ENCODE measurements around the gene DDI2. TPM values are rescaled to one million over a fixed set of nuclear protein-coding genes. Genes with fewer than 3 reads are reported as not detected.

The DDI2 gene
- total and polyA plus RNA-seq, 4 donors = 9.5 to 72.5 (median 42.0) TPM

DNA sequence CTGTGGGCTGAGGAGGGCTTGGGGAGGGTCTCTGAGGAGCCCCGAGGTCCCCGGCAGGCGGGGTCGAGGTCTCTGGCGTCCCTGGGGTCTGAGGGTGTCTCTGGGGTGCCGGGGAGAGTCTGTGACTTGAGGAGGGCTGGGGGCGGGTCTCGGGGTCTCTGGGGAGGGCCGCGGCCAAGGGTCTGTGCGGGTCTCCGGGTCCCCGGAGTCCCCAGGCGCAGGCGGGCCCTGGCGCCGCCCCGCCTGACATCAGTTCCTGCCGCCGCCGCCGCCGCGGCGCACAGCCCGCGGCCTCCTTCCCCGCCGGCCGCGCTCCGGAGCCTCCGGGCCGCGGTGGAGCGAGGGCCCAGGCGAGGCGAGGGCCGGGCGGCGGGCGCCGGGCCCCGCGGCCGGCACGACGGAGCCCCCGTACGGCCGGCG is 66.8 kb downstream of the DDI2 start, which contains the start of gene PLEKHM2:
Gene PLEKHM2 (plus strand): TSS at position 279 of the 420 bp plus-strand sequence. CDS start 239 bp downstream, outside the sequence.
- under 1% methylated on average over 52 of the region's 52 CpGs for WGBS
- Histone ChIP-seq H3K36me3 (ENCODE audit: control insufficient read depth in 4 of 4, insufficient read depth in 3 of 4, low read depth in 1 of 4, low read length in 3 of 4) (no peaks in the 10 kb centered on the region), H3K9ac (ENCODE audit: low read depth in 1 of 2, low read length in 2 of 2) (peak within 1 kb of the TSS; percentile 80 to 91), H3K4me3 (ENCODE audit: low read depth in 1 of 3, low read length in 3 of 3) (peak within 1 kb of the TSS; percentile 71 to 97 (median 74)), H3K27me3 (ENCODE audit: control insufficient read depth in 4 of 4, insufficient read depth in 4 of 4, low read length in 3 of 4) (no peaks in the 10 kb centered on the region), H3K4me1 (ENCODE audit: control insufficient read depth in 4 of 4, insufficient read depth in 4 of 4, low read length in 3 of 4) (peaks cover 3 to 12% (median 8%) of the 10 kb centered on the region in 4 donors), H3K27ac (ENCODE audit: low read depth in 1 of 2, low read length in 2 of 2) (peak within 1 kb of the TSS; percentile 82 to 83), H3K9me3 (ENCODE audit: control insufficient read depth in 4 of 4, low read length in 3 of 4) (no peaks in the 10 kb centered on the region)
- DNase-seq (ENCODE audit: low spot score) = peak; percentile 48
- no peak for TF ChIP-seq RAD21 (IDR thresholded peaks at IDR 0.05)
- no peak for TF ChIP-seq JUND (IDR thresholded peaks at IDR 0.05)
- no peak for TF ChIP-seq MAX (IDR thresholded peaks at IDR 0.05)
- TF ChIP-seq GABPA (IDR thresholded peaks at IDR 0.05 in 1 of 2, conservative IDR thresholded peaks at IDR 0.05 in 1 of 2) = no peak
- TF ChIP-seq FOXA1 (IDR thresholded peaks at IDR 0.05) = no peak

GRCh38 chr1:15684468-15685291 is 67.4 kb downstream of the DDI2 start:
- H3K9ac ChIP-seq (ENCODE audit: low read depth in 1 of 2, low read length in 2 of 2) = peak overlapping the region in 1 of 2 donors; percentile 80
- TF ChIP-seq HNF4G (IDR thresholded peaks at IDR 0.05) (no peak), RXRA (IDR thresholded peaks at IDR 0.05) (peak in 1 of 2 donors; percentile 14)
- TF ChIP-seq, protein P1, sequence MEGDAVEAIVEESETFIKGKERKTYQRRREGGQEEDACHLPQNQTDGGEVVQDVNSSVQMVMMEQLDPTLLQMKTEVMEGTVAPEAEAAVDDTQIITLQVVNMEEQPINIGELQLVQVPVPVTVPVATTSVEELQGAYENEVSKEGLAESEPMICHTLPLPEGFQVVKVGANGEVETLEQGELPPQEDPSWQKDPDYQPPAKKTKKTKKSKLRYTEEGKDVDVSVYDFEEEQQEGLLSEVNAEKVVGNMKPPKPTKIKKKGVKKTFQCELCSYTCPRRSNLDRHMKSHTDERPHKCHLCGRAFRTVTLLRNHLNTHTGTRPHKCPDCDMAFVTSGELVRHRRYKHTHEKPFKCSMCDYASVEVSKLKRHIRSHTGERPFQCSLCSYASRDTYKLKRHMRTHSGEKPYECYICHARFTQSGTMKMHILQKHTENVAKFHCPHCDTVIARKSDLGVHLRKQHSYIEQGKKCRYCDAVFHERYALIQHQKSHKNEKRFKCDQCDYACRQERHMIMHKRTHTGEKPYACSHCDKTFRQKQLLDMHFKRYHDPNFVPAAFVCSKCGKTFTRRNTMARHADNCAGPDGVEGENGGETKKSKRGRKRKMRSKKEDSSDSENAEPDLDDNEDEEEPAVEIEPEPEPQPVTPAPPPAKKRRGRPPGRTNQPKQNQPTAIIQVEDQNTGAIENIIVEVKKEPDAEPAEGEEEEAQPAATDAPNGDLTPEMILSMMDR (IDR thresholded peaks at IDR 0.05; ENCODE audit: low read depth, low read length, missing input control) = peak; percentile 7
- peak overlapping the region; percentile 71 to 97 (median 74) for H3K4me3 ChIP-seq (ENCODE audit: low read depth in 1 of 3, low read length in 3 of 3)
- H3K4me1 ChIP-seq (ENCODE audit: control insufficient read depth in 4 of 4, insufficient read depth in 4 of 4, low read length in 3 of 4) = peaks cover 3 to 12% (median 8%) of the 10 kb centered on the region in 4 donors
- peak overlapping the region; percentile 32 to 59 for H3K27ac ChIP-seq (ENCODE audit: low read depth in 1 of 2, low read length in 2 of 2)
- no peaks in the 10 kb centered on the region for H3K9me3 ChIP-seq (ENCODE audit: control insufficient read depth in 4 of 4, low read length in 3 of 4)
- no peaks in the 10 kb centered on the region for H3K27me3 ChIP-seq (ENCODE audit: control insufficient read depth in 4 of 4, insufficient read depth in 4 of 4, low read length in 3 of 4)
- H3K36me3 ChIP-seq (ENCODE audit: control insufficient read depth in 4 of 4, insufficient read depth in 3 of 4, low read depth in 1 of 4, low read length in 3 of 4) = no peaks in the 10 kb centered on the region
- peak; percentile 77 for DNase-seq (ENCODE audit: low spot score)
- under 1% methylated on average over 72 of the region's 72 CpGs for WGBS

GRCh38 chr1:15685820-15686219 is 68.6 kb downstream of the DDI2 start:
- 67% methylated on average over 4 of the region's 4 CpGs for WGBS
- H3K9ac ChIP-seq (ENCODE audit: low read depth in 1 of 2, low read length in 2 of 2) = peak overlapping the region in 1 of 2 donors; percentile 31

More at GRCh38 chr1:15685820-15686219, 68.6 kb downstream of the DDI2 start:
- H3K9me3 ChIP-seq (ENCODE audit: control insufficient read depth in 4 of 4, low read length in 3 of 4) = no peaks in the 10 kb centered on the region
- H3K27me3 ChIP-seq (ENCODE audit: control insufficient read depth in 4 of 4, insufficient read depth in 4 of 4, low read length in 3 of 4) = no peaks in the 10 kb centered on the region
- peaks cover 3 to 12% (median 8%) of the 10 kb centered on the region in 4 donors for H3K4me1 ChIP-seq (ENCODE audit: control insufficient read depth in 4 of 4, insufficient read depth in 4 of 4, low read length in 3 of 4)
- DNase-seq (ENCODE audit: low spot score) = no peak
- H3K4me3 ChIP-seq (ENCODE audit: low read depth in 1 of 3, low read length in 3 of 3) = no peak overlapping the region
- TF ChIP-seq, protein P2, sequence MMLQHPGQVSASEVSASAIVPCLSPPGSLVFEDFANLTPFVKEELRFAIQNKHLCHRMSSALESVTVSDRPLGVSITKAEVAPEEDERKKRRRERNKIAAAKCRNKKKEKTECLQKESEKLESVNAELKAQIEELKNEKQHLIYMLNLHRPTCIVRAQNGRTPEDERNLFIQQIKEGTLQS (IDR thresholded peaks at IDR 0.05) = no peak
- TF ChIP-seq, protein P3, sequence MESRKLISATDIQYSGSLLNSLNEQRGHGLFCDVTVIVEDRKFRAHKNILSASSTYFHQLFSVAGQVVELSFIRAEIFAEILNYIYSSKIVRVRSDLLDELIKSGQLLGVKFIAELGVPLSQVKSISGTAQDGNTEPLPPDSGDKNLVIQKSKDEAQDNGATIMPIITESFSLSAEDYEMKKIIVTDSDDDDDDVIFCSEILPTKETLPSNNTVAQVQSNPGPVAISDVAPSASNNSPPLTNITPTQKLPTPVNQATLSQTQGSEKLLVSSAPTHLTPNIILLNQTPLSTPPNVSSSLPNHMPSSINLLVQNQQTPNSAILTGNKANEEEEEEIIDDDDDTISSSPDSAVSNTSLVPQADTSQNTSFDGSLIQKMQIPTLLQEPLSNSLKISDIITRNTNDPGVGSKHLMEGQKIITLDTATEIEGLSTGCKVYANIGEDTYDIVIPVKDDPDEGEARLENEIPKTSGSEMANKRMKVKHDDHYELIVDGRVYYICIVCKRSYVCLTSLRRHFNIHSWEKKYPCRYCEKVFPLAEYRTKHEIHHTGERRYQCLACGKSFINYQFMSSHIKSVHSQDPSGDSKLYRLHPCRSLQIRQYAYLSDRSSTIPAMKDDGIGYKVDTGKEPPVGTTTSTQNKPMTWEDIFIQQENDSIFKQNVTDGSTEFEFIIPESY (IDR thresholded peaks at IDR 0.05) = no peak
- TF ChIP-seq YY1 (IDR thresholded peaks at IDR 0.05) (no peak), RAD21 (IDR thresholded peaks at IDR 0.05) (no peak)
- no peak overlapping the region for H3K27ac ChIP-seq (ENCODE audit: low read depth in 1 of 2, low read length in 2 of 2)
- H3K36me3 ChIP-seq (ENCODE audit: control insufficient read depth in 4 of 4, insufficient read depth in 3 of 4, low read depth in 1 of 4, low read length in 3 of 4) = no peaks in the 10 kb centered on the region
